Colonic mucosa (tissue), 4 donors: ENCODE measurements around the gene ODF2L. TPM values are rescaled to one million over a fixed set of nuclear protein-coding genes. Genes with fewer than 3 reads are reported as not detected.
A peak's percentile ranks its signal among the peaks of the same experiment; 100 is the strongest.

Experiments used
- DNase-seq: peaks from one replicate; pipeline ENCODE4 v3.0.0-alpha.2; 2020
- H3K27ac ChIP-seq: fragments of 200-600 bp; one replicate; pipeline ENCODE4 v1.8.0; 2021
- H3K27me3 ChIP-seq: fragments of 200-600 bp; one replicate; pipeline ENCODE4 v1.8.0; 2021
- H3K36me3 ChIP-seq: fragments of 200-600 bp; one replicate; pipeline ENCODE4 v1.8.0; 2021
- H3K4me1 ChIP-seq: fragments of 200-600 bp; one replicate; pipeline ENCODE4 v1.8.0; 2021; ENCODE audit warnings: mild to moderate bottlenecking
- H3K4me3 ChIP-seq: fragments of 200-600 bp; one replicate; pipeline ENCODE4 v1.8.0; 2021
- H3K9ac ChIP-seq, 2 donors: one replicate each; pipeline ENCODE4 v1.7.0; 2013; ENCODE audit warnings: control low read depth in 2 of 2, low read depth in 2 of 2, low read length in 2 of 2
- H3K9me3 ChIP-seq: fragments of 200-600 bp; one replicate; pipeline ENCODE4 v1.8.0; 2021
- intact Hi-C: fragments of 100-400 bp; cut with DNase I; formaldehyde crosslinking; loops from one replicate; pipeline ENCODE4 v1.14.1; 2022
- total RNA-seq, 2 donors: library from RNA; stranded (reverse); fragmentation: NEBNext Ultra II Directional in 1 of 2; extraction: Animal tissue kit (Norgen Biotek cat#: 25700) in 1 of 2; gene quantifications; one replicate each; pipeline ENCODE4 v1.2.1, GENCODE V29; 2021
- TF ChIP-seq, protein P1 (sequence below): fragments of 200-600 bp; IDR thresholded peaks from one replicate; pipeline ENCODE4 v1.8.0; 2022; ENCODE audit warnings: antibody characterized with exemption, mild to moderate bottlenecking
- donor health status: healthy.
- donor health status: DM: no; HTN: no; CAD: no.
- donor health status: DM: no; HTN: no; CAD: no.

ODF2L gene
- total RNA-seq, 2 donors from 2014 or later, result 21.9 to 35.9 TPM

- Histone ChIP-seq H3K27me3 (no peaks in the 10 kb centered on the region), H3K9ac (no peak overlapping the region), H3K27ac (no peak overlapping the region), H3K4me1 (no peaks in the 10 kb centered on the region), H3K36me3 (no peaks in the 10 kb centered on the region), H3K9me3 (no peaks in the 10 kb centered on the region), H3K4me3 (no peak overlapping the region)
- intact Hi-C loops, result no loop called here
- no peak for DNase-seq
- TF ChIP-seq, protein P1, sequence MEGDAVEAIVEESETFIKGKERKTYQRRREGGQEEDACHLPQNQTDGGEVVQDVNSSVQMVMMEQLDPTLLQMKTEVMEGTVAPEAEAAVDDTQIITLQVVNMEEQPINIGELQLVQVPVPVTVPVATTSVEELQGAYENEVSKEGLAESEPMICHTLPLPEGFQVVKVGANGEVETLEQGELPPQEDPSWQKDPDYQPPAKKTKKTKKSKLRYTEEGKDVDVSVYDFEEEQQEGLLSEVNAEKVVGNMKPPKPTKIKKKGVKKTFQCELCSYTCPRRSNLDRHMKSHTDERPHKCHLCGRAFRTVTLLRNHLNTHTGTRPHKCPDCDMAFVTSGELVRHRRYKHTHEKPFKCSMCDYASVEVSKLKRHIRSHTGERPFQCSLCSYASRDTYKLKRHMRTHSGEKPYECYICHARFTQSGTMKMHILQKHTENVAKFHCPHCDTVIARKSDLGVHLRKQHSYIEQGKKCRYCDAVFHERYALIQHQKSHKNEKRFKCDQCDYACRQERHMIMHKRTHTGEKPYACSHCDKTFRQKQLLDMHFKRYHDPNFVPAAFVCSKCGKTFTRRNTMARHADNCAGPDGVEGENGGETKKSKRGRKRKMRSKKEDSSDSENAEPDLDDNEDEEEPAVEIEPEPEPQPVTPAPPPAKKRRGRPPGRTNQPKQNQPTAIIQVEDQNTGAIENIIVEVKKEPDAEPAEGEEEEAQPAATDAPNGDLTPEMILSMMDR, result no peak
Measured at GRCh38 chr1:86435327-86435726, 39.2 kb upstream of the ODF2L start.

GRCh38 chr1:86434059-86434458, 37.9 kb upstream of the ODF2L start:
- H3K4me3 ChIP-seq, result no peak overlapping the region
- intact Hi-C loops, result no loop called here
- no peak overlapping the region for H3K9ac ChIP-seq
- H3K4me1 ChIP-seq, result no peaks in the 10 kb centered on the region
- no peaks in the 10 kb centered on the region for H3K36me3 ChIP-seq
- TF ChIP-seq, protein P1, result no peak
- no peak for DNase-seq
- H3K27ac ChIP-seq, result no peak overlapping the region
- no peaks in the 10 kb centered on the region for H3K9me3 ChIP-seq
- no peaks in the 10 kb centered on the region for H3K27me3 ChIP-seq

DNA sequence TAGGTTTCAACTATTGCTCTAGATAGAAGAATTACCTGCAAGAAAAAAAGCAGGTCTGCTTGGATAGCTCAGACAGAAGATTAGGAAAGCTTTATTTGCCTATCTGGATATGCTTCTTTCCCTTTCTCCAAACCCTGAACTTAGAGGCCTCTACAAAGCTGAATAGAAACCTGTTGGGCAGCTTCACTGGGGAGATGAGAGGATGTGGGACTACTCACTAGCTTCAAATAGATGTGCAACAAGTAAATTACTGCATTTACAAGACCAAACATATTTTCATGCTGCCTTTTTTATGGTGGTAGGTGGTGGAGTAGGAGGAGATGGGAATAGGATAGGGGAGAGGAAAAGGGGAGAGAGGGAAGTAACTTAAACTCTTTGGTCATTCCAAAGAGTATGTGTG, 34.3 kb upstream of the ODF2L start:
- Histone ChIP-seq H3K27me3 (no peaks in the 10 kb centered on the region), H3K27ac (peak overlapping the region; percentile 64), H3K9ac (no peak overlapping the region), H3K4me1 (no peaks in the 10 kb centered on the region), H3K9me3 (no peaks in the 10 kb centered on the region), H3K36me3 (no peaks in the 10 kb centered on the region), H3K4me3 (no peak overlapping the region)
- no peak for DNase-seq
- TF ChIP-seq, protein P1, result no peak
- intact Hi-C loops, result no loop called here

DNA sequence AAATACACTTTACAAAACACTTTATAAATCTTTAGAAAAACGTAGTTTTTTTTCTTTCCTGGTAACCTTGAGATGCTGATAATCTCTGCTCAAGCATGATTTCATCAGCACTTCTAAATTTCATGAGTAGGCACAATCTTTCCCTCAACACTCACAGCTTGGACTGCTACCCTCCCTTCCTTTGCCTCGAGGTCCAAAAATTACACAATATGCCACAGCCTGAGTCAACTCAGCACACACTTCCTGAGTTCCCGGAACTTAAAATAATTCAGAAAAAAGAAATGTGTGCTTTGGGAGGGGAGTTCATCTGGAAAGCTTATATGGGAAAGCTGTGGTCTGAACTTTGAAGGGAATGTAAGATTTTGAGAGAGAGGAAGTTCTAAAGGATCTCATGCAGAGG, 33.7 kb upstream of the ODF2L start:
- peak; percentile 43 for DNase-seq
- H3K36me3 ChIP-seq, result no peaks in the 10 kb centered on the region
- no peaks in the 10 kb centered on the region for H3K4me1 ChIP-seq
- no peaks in the 10 kb centered on the region for H3K9me3 ChIP-seq
- intact Hi-C loops, result no loop called here
- no peak overlapping the region for H3K4me3 ChIP-seq
- no peak overlapping the region for H3K9ac ChIP-seq
- H3K27ac ChIP-seq, result peak overlapping the region; percentile 64
- no peaks in the 10 kb centered on the region for H3K27me3 ChIP-seq
- TF ChIP-seq, protein P1, result no peak

- no peak overlapping the region for H3K4me3 ChIP-seq
- H3K4me1 ChIP-seq, result no peaks in the 10 kb centered on the region
- no peak overlapping the region for H3K9ac ChIP-seq
- no peaks in the 10 kb centered on the region for H3K36me3 ChIP-seq
- intact Hi-C loops, result no loop called here
- DNase-seq, result no peak
- no peaks in the 10 kb centered on the region for H3K9me3 ChIP-seq
- peak overlapping the region; percentile 64 for H3K27ac ChIP-seq
- TF ChIP-seq, protein P1, result no peak
- no peaks in the 10 kb centered on the region for H3K27me3 ChIP-seq
Measured at GRCh38 chr1:86429122-86429725, 33.1 kb upstream of the ODF2L start.
